DMS114 treated with DMSO at 0.1 percent for 48 hours (cell line): Measurements from ENCODE around the gene TMEM232.
"Not testable (repeated sequence)": the region's sequence is repeated elsewhere in the genome, so short reads cannot be mapped to it uniquely, and the experiment has no call there.

Experiments used
- DNase-seq: peaks from one replicate; lab custom pipeline; 2025; ENCODE audit not compliant: unreplicated experiment; lab: John Stamatoyannopoulos, UW

TMEM232 gene

DNA sequence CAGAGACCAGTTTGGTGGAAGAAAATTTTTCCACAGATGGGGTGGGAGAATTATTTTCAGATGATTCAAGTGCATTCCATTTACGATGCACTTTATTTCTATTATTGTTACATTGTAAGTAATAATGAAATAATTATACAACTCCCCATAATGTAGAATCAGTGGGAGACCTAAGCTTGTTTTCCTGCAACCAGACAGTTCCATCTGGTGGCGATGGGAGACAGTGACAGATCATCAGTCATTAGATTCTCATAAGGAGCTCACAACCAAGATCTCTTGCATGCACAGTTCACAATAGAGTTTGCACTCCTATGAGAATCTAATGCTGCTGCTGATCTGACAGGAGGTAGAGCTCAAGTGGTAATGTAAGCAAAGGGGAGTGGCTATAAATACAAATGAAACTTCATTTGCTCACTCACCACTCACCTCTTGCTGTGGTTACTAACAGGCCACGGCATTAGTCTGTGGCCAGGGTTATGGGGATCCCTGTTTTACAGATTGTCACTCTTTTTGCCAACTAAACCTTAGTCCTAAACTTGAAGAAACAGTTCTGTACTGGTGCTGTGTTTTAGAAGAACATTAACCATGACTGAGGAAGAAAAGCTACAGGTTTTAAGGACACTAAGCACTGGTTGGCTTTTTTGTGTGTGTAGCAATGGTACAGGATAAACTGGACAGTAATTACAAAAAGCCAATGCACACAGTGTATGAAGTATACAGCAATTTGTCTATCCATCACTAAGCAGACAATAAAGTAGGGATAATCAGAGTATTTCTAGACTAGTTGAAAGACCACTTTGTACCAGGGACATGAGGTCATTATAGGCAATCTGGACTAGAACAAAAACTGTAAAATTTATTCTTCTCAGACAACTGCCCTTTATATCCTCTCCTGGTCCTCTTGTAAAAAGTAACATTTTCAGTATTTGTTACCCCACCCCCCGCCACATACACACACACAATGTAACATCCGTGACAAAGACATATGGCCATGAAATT is 9.9 kb downstream of the TMEM232 start:
- no peak for DNase-seq

DNA sequence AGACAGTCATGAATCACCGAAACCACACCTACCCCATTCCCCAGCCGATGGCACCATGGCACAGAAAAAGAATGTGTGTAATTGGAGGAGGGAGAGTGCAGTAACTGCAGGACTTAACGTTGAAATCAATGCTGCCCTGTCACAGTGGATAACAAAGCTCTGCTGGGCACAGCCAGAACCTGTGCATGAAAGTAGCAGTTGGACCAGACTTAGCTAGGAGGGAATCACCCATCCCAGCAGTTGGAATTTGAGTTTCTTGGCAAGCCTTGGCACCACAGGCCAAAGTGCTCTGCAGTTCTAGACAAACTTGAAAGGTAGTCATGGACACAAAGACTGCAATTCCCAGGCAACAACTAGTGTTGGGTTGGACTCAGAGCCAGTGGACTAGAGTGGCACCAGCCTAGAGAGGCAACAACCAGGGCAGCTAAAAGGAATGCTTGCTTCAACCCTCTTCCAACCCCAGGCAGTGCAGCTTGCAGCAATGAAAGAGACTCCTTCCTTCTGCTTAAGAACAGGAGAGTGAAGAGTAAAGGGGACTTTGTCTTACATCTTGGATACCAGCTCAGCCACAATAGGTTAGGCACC is 19.1 kb downstream of the TMEM232 start:
- DNase-seq, result no peak

DNA sequence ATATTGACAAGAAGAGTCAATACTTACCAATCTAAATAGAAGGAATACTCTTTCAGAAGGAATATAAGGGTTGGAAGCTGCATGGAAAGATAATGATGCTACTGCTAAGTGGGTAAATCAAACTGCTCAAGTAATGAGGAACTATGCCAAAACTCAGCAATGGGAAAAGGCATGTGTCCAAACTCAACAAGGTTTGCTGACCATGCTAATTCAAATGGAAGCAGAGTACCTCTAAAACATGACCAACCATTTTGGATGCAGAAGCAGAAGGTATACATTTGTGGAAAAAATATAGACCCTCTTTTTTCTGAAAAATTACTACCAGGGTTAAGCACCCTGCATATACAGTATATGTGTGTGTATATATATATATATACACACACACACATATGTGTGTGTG is 21.1 kb downstream of the TMEM232 start:
- no peak for DNase-seq

DNA sequence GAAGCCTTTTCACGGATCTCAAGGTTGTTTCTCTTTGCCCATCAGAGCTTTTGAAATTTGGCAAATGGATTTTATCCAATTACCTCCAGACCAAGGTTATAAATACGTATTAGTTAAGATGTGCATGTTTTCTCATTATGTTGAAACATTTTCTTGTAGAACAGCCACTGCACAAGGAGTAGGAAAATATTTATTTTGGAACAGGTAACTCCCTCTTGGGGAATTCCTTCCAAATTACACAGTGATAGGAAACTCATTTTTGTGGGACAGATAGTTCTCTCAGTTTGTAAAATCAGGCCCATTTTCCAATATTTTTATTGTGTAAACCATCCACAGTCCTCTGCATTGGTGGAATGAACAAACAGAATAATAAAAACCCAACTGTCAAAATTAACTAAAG is 23.0 kb downstream of the TMEM232 start:
- DNase-seq, result no peak

DNA sequence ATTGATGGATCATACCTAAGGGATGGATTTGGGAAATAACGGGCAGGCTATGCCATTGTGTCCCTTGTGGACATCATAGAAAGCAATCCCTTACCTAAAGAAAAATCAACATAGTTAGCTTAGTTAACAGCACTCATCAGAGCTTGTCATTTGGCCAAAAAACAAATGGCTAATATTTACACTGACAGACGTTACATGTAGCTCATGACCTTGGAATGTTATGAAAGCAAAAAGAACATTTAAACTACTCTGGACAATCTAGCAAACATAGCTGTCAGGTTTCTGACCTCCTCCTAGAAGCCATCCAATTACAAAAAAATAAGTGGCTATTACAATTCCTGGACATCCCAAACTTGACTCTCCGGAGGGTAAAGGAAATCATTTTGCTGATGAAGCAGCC is 23.8 kb downstream of the TMEM232 start:
- no peak for DNase-seq

DNA sequence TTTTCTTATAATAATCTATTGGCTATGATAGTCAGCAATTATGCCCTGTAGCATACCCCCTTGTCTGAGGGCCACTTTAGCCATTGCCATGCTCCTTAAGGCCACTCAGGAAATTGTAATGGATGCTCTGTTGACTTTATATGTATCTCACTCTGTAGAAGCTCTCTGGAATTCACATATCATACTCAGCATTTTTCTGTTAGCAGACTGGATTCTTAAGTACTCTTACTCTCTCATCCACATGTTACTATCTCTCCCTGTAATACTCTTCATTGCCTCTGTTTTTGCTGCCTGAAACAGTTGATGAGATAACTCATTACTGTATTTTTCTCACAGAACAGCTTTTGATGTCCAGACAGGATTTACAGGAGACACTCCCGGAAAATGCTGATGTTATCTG is 24.2 kb downstream of the TMEM232 start:
- DNase-seq, result no peak

DNA sequence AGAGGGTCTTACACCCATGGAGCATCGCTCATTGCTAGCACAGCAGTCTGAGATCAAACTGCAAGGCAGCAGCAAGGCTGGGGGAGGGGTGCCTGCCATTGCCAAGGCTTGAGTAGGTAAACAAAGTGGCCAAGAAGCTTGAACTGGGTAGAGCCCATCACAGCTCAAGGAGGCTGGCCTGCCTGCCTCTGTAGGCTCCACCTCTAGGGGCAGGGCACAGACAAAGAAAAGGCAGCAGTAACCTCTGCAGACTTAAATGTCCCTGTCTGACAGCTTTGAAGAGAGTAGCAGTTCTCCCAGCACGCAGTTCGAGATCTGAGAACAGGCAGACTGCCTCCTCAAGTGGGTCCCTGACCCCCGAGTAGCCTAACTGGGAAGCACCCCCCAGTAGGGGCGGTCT is 33.8 kb downstream of the TMEM232 start:
- DNase-seq, result not testable (repeated sequence)

DNA sequence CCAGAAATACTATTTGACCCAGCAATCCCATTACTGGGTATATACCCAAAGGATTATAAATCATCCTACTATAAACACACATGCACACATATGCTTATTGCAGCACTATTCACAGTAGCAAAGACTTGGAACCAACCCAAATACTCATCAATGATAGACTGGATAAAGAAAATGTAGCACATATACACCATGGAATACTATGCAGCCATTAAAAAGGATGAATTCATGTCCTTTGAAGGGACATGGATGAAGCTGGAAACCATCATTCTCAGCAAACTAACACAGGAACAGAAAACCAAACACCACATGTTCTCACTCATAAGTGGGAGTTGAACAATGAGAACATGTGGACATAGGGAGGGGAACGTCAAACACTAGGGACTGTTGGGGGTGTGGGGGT is 35.9 kb downstream of the TMEM232 start:
- not testable (repeated sequence) for DNase-seq

DNA sequence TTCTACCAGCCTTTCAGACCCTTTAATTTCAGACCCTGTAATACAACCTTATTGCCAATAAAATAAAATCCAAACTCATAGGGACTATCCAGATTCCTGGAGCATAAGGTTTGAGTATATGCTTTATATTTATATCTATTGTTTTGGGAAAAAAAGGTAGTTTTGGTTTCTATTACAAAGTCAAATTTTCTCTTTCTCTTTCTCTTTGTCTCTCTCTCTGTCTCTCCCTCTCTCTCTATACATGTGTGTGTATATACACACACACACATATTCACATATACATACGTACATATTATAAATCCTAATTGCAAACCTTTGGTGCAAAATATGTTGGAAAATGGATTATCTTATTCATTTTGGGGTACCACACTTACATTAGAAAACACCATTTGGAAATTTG is 39.0 kb downstream of the TMEM232 start:
- DNase-seq, result no peak

DNA sequence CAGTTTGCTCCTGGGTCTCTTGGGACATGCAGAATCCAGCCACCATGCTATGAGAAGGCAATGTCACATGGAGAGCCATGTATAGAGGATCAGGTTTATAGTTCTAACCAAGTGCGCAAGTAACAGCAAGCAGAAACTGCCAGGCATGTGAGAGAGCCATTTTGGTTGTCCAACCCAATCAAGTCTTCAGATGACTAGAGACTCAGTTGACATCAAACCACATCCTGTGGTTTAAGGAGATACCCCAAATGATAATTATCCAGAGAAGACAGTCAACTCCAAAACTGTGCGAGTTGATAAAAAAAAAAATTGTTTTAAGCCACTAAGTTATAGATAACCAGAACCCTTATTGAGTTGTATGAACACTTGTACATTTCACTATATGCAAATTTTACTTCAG is 40.2 kb downstream of the TMEM232 start:
- DNase-seq, result no peak

DNA sequence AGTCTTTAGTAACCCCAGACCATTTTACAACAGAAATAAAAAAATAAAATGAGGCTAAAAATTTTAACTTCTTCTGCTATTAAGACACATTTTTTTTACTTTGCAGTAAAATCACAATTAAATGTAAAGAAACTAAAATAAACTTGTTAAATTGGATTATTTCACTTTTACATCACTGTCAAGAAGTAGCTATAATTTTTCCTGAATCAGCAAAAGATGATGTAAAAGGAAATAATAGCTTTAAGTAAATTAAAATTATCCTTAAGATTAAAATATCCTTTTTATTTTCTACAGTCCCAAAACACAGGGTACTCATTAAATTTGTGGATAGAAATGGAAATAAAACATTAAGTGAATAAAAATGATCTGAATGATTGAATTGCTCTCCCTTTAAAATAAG is 44.5 kb downstream of the TMEM232 start:
- DNase-seq, result no peak

DNA sequence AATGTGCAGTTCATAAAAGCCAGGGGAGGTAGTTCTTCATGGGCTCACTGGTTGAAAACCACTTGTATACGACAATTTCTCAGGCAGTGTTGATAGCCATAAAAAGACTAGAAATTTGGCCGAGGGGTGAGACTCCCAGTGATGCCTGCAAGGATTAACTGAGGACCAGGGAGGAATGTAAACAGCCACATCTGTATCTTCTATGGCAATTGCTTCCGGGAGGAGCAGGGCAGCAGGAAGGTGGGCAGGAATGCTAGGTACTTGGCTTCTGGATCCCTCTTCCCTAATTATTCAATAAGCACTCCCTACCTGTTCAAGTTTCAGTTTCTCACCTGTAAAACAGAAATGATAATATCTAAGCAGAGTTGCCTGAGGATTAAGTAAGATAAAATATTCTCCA is 45.4 kb downstream of the TMEM232 start:
- DNase-seq, result no peak

DNA sequence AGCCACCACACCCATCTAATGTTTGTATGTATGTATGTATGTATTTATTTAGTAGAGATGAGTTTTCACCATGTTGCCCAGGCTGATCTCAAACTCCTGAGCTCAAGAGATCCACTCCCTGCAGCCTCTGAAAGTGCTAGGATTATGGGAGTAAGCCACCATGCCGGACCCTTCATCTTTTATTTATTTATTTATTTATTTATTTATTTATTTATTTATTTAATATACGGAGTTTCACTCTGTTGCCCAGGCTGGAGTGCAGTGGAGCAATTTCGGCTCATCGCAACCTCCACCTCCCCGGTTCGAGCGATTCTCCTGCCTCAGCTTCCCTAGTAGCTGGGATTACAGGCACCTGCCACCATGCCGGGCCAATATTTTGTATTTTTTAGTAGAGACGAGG is 49.9 kb downstream of the TMEM232 start:
- not testable (repeated sequence) for DNase-seq

DNA sequence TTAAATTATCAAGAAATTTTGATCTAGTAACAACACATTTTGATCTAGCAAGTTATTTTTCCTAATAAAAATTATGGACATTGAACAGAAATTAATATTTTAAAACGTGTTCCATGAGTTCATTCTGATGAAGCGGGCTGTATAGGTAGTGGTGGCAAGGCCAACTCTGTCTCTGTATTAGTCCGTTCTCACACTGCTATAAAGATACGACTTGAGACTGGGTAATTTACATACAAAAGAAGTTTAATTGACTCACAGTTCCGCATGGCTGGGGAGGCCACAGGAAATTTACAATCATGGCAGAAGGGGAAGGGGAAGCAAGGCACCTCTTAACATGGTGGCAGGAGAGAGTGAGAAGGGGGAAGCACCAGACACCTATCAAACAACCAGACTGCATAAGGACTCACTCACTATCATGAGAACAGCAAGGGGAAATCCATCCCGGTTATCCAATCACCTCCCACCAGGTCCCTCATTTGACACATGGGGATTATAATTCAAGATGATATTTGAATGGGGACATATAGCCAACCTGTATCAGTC is 61.2 kb downstream of the TMEM232 start:
- no peak for DNase-seq

DNA sequence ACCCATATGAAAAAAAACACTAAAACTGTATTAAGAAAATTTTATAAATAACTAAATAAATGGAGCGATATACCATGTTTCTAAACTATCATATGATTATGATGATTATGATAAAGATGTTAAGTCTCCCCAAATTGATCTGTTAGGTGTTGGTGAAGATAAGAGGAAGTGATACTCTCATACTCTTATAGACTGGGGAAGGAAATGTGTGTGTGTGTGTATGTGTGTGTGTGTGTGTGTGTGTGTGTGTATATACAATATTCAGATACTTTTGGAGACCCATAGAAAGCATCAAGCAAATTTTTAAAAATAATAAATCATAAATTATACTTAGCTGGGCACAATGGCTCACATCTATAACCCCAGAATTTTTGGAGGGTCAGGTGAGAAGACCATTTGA is 62.9 kb downstream of the TMEM232 start:
- DNase-seq, result no peak

DNA sequence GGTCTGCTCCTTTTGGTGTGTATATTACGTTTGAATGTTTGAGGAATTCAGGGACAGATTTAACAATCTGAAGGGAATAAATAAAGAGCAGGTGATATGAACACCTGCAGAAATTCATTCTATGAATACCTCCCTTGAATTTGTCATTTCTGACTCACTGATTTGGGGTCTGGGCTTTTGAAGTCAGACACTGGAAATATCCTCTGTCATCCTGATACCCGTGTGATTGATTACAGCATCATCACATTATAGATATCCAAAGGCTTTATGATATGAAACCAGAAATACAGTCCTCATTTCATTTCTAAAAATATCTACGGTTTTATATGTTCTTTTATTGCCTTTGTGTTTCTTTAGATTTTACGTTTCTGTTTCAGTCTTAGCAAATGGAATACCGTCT is 68.5 kb downstream of the TMEM232 start:
- no peak for DNase-seq

DNA sequence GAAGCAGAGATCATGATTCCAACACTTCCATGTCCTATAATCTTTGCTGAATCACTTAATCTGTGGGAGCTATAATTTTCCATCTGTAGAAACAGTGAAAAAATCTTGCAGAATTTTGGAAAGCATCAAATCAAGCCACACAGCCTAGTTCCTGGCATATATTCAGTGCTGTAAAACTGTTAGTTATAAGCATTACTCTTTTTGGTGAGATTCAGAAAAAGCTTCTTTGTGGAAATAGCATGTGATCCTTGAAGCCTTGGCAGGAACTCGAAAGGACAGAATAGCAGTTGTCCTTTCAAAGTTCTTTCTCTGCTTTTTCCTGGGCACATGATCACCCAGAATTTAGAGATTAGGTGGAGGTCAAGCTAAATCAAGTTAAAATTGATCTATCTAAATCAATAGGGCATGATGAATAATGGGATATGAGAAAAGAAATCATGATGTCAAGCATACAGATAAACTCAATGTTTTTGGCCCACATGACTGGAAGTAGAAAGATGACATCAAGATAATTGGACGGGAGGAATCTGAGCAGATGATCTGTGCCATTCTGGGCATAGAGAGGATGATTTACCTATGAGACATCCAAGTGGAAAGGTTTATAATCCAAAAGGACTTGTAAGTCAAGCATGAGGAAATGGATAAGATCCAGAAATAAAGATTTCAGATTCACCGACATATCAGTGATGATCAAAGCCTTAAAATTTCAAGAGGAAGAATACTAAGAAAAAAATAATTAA is 73.1 kb downstream of the TMEM232 start:
- no peak for DNase-seq

DNA sequence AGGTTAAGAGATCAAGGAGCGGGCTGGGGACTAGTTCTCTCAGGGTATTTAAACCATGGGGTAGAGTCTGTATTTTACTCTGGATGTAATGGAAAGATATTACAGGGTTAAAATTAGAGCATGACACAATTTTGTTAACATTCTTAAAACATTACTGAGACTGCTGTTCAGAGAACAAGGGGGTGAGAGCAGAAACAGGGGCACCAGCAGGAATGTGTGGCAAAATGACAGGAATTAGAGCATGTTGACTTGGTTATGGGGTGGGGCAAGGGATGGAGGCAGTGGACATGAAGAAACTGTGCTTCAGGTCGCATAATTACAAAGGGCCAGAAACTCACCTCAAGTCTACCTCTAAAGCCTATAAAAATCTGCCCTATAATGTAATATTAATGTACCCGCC is 75.0 kb downstream of the TMEM232 start:
- no peak for DNase-seq

DNA sequence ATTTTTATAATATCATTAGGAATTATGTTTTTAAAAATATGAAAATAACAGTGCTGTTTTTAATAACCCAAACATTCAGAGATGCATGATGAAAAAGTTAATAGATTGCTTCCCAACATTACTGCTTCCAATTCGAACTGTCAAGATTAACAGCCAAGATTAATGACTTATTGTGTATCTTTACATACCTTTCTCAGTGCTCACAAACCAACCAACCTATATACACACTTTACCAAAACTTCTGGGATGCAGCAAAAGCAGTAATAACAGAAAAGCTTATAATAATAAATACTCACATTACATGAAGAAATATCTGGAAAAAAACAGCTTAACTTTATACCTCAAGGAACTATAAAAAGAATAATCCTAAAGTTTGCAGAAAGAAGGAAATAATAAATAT is 82.1 kb downstream of the TMEM232 start:
- DNase-seq, result no peak

DNA sequence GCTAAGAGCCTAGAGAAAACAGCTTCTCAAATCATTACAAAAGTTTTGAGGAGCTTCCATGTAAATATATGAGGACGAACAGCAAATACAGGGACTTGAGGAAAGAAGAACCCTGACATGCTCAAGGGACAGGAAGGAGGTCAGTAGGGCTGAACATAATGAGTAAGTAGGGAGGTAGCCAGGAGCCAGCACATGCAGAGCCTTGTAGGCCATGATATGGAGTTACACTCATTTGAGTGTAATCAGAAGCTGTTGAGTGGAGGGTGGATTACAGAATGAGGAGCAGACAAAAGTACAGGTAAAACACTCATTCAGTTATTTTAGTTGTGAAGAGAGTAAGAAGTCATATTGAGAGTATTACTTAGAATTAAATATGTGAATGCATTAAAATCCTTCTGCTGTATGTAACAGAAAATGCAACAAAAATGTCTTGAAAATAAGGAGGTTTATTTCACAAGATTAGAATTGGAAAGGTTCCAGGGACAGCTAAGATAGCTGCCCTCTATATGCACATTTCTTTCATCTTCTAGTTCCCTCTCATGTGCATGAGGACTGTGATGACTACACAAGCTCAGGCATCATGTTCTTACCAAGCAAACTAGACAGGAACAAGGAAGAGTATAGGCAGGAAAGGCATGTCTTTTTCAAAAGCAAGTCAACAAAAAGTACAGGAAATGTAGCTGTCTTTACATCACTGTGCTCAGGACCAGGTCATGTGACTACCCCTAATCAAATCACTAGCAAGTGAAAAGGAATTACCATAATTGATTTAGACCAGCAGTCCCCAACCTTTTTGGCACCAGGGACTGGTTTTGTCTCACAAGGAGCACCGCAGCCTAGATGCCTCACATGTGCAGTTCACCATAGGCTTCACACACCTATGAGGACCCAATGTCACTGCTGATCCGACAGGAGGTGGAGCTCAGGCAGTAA is 87.2 kb downstream of the TMEM232 start:
- DNase-seq, result no peak
